Measurements from ENCODE around the gene APEX1. TPM values are rescaled to one million over a fixed set of nuclear protein-coding genes. Genes with fewer than 3 reads are reported as not detected.
"Not testable (repeated sequence)": the region's sequence is repeated elsewhere in the genome, so short reads cannot be mapped to it uniquely, and the experiment has no call there.

The APEX1 gene
- total RNA-seq, 1 donor from 2014 or later, result 95.5 TPM

- no peaks in the 10 kb centered on the region for H3K27me3 ChIP-seq
- TF ChIP-seq CTCF (IDR thresholded peaks at IDR 0.05) (no peak), POLR2AphosphoS5 (IDR thresholded peaks at IDR 0.05; ENCODE audit: insufficient read depth in 1 of 2, low read depth in 1 of 2) (no peak), POLR2A (IDR thresholded peaks at IDR 0.05) (no peak)
- DNase-seq (ENCODE audit: extremely low spot score in 2 of 2), result no peak
- no peaks in the 10 kb centered on the region for H3K9me3 ChIP-seq
- H3K27ac ChIP-seq, result no peak overlapping the region
- H3K36me3 ChIP-seq, result no peaks in the 10 kb centered on the region
- intact Hi-C loops (cut with DNase I), result no loop called here
- no peak overlapping the region for H3K4me3 ChIP-seq
- no peaks in the 10 kb centered on the region for H3K4me1 ChIP-seq
These were observed 43.6 kb downstream of the APEX1 start for GRCh38 chr14:20498622-20499021.

GRCh38 chr14:20499108-20499507 is 44.1 kb downstream of the APEX1 start:
- intact Hi-C loops (cut with DNase I), result no loop called here
- Histone ChIP-seq H3K36me3 (no peaks in the 10 kb centered on the region), H3K9me3 (no peaks in the 10 kb centered on the region), H3K27ac (no peak overlapping the region), H3K27me3 (no peaks in the 10 kb centered on the region), H3K4me1 (no peaks in the 10 kb centered on the region), H3K4me3 (no peak overlapping the region)
- TF ChIP-seq POLR2A (IDR thresholded peaks at IDR 0.05), result no peak
- no peak for TF ChIP-seq CTCF (IDR thresholded peaks at IDR 0.05)
- TF ChIP-seq POLR2AphosphoS5 (IDR thresholded peaks at IDR 0.05; ENCODE audit: insufficient read depth in 1 of 2, low read depth in 1 of 2), result no peak
- DNase-seq (ENCODE audit: extremely low spot score in 2 of 2), result no peak

- Histone ChIP-seq H3K4me1 (no peaks in the 10 kb centered on the region), H3K36me3 (no peaks in the 10 kb centered on the region), H3K9me3 (no peaks in the 10 kb centered on the region), H3K27ac (no peak overlapping the region), H3K27me3 (no peaks in the 10 kb centered on the region), H3K4me3 (no peak overlapping the region)
- TF ChIP-seq POLR2AphosphoS5 (IDR thresholded peaks at IDR 0.05; ENCODE audit: insufficient read depth in 1 of 2, low read depth in 1 of 2), result no peak
- TF ChIP-seq CTCF (IDR thresholded peaks at IDR 0.05), result no peak
- TF ChIP-seq POLR2A (IDR thresholded peaks at IDR 0.05), result no peak
- DNase-seq (ENCODE audit: extremely low spot score in 2 of 2), result no peak
- intact Hi-C loops (cut with DNase I), result no loop called here
These were observed 44.9 kb downstream of the APEX1 start for GRCh38 chr14:20499881-20500280.

GRCh38 chr14:20501346-20501745 is 46.3 kb downstream of the APEX1 start:
- Histone ChIP-seq H3K4me3 (no peak overlapping the region), H3K27ac (no peak overlapping the region), H3K36me3 (no peaks in the 10 kb centered on the region), H3K4me1 (no peaks in the 10 kb centered on the region), H3K9me3 (no peaks in the 10 kb centered on the region), H3K27me3 (no peaks in the 10 kb centered on the region)
- no peak for TF ChIP-seq POLR2A (IDR thresholded peaks at IDR 0.05)
- TF ChIP-seq POLR2AphosphoS5 (IDR thresholded peaks at IDR 0.05; ENCODE audit: insufficient read depth in 1 of 2, low read depth in 1 of 2), result no peak
- no peak for TF ChIP-seq CTCF (IDR thresholded peaks at IDR 0.05)
- intact Hi-C loops (cut with DNase I), result no loop called here
- DNase-seq (ENCODE audit: extremely low spot score in 2 of 2), result no peak

GRCh38 chr14:20503898-20504297 is 48.9 kb downstream of the APEX1 start:
- Histone ChIP-seq H3K27me3 (no peaks in the 10 kb centered on the region), H3K4me3 (no peak overlapping the region), H3K4me1 (no peaks in the 10 kb centered on the region), H3K36me3 (no peaks in the 10 kb centered on the region), H3K27ac (no peak overlapping the region), H3K9me3 (no peaks in the 10 kb centered on the region)
- DNase-seq (ENCODE audit: extremely low spot score in 2 of 2), result no peak
- TF ChIP-seq CTCF (IDR thresholded peaks at IDR 0.05), result no peak
- TF ChIP-seq POLR2A (IDR thresholded peaks at IDR 0.05), result no peak
- no peak for TF ChIP-seq POLR2AphosphoS5 (IDR thresholded peaks at IDR 0.05; ENCODE audit: insufficient read depth in 1 of 2, low read depth in 1 of 2)
- intact Hi-C loops (cut with DNase I), result no loop called here

GRCh38 chr14:20506276-20506675 is 51.2 kb downstream of the APEX1 start:
- DNase-seq (ENCODE audit: extremely low spot score in 2 of 2); H3K4me1 ChIP-seq; H3K4me3 ChIP-seq; H3K9me3 ChIP-seq; H3K27me3 ChIP-seq; H3K36me3 ChIP-seq; H3K27ac ChIP-seq; intact Hi-C loops (cut with DNase I): not testable (repeated sequence)

GRCh38 chr14:20506752-20507151 is 51.7 kb downstream of the APEX1 start:
- H3K27ac ChIP-seq; DNase-seq (ENCODE audit: extremely low spot score in 2 of 2); H3K9me3 ChIP-seq; H3K4me1 ChIP-seq; H3K27me3 ChIP-seq; H3K4me3 ChIP-seq; H3K36me3 ChIP-seq; intact Hi-C loops (cut with DNase I): not testable (repeated sequence)

All from vagina (tissue), 2 donors.